HepG2 (cell line): ENCODE data around the gene SULT1B1. TPM values are rescaled to one million over a fixed set of nuclear protein-coding genes. Genes with fewer than 3 reads are reported as not detected.

ENCODE experiments used
- HDAC1 ChIP-seq: sonication (generic); formaldehyde crosslinking; IDR thresholded peaks from 2 replicates; pipeline ENCODE4 v1.5.1; 2020; ENCODE audit warnings: mild to moderate bottlenecking, missing genetic modification reagents
- PAXIP1 ChIP-seq: sonication (generic); formaldehyde crosslinking; conservative IDR thresholded peaks from 2 replicates; pipeline ENCODE4 v1.4.0; 2020; ENCODE audit warnings: mild to moderate bottlenecking, missing genetic modification reagents, moderate library complexity
- RXRB ChIP-seq: IDR thresholded peaks from 2 replicates; pipeline ENCODE4 v1.6.1; 2016; ENCODE audit warnings: borderline replicate concordance, missing genetic modification reagents, missing compliant biosample characterization
- SIX1 ChIP-seq: sonication (generic); formaldehyde crosslinking; IDR thresholded peaks from 2 replicates; pipeline ENCODE4 v1.4.0; 2020; ENCODE audit warnings: missing genetic modification reagents, borderline replicate concordance
- SOX5 ChIP-seq: IDR thresholded peaks from 2 replicates; pipeline ENCODE4 v1.6.1; 2016; ENCODE audit warnings: borderline replicate concordance
- SOX6 ChIP-seq, 2 experiments: fragments of 450-650 bp in 1 of 2; sonication (generic) in 1 of 2; formaldehyde crosslinking in 1 of 2; IDR thresholded peaks; 2 replicates each; pipeline versions ENCODE4 v1.4.0 to v1.6.1; 2017 to 2020; ENCODE audit warnings: antibody characterized with exemption in 1 of 2, mild to moderate bottlenecking in 1 of 2, missing genetic modification reagents in 1 of 2
- ZNF234 ChIP-seq: sonication (generic); formaldehyde crosslinking; conservative IDR thresholded peaks from 2 replicates; pipeline ENCODE4 v1.5.1; 2020; ENCODE audit warnings: mild to moderate bottlenecking, missing genetic modification reagents
- ZNF687 ChIP-seq: sonication (generic); formaldehyde crosslinking; IDR thresholded peaks from 2 replicates; pipeline ENCODE4 v1.5.1; 2020; ENCODE audit warnings: mild to moderate bottlenecking, missing genetic modification reagents, moderate library complexity
- polyA plus RNA-seq, 8 experiments: library from polyadenylated mRNA; depleted of rRNA in 3 of 8; stranded (reverse) in 7 of 8; unstranded in 1 of 8; fragments of >200 nt; fragmentation: Illumina TruSeq in 4 of 8; extraction: Trizol in 4 of 8; gene quantifications; 2 replicates each; pipeline versions ENCODE4 v1.2.1 to v1.2.3, GENCODE V29; 2011 to 2016; ENCODE audit warnings: low read depth in 4 of 8, missing spikeins in 1 of 8, mixed read lengths in 1 of 8; ENCODE audit not compliant: insufficient read depth in 1 of 8
- total RNA-seq, 5 experiments: library from RNA; depleted of rRNA; stranded (reverse); fragments of >200 nt; fragmentation: Illumina TruSeq; extraction: Trizol; gene quantifications; 2 replicates each; pipeline ENCODE4 v1.2.3, GENCODE V29; 2016; ENCODE audit warnings: low read depth in 1 of 5
- TF ChIP-seq, protein P1 (sequence below): sonication (generic); formaldehyde crosslinking; IDR thresholded peaks from one replicate; pipeline ENCODE4 v1.5.1; 2020; ENCODE audit warnings: mild to moderate bottlenecking, missing genetic modification reagents; ENCODE audit errors: not compliant biosample characterization
- TF ChIP-seq, protein P2 (sequence below): sonication (generic); formaldehyde crosslinking; IDR thresholded peaks from 2 replicates; pipeline ENCODE4 v1.4.0; 2020; ENCODE audit warnings: missing genetic modification reagents, borderline replicate concordance

The SULT1B1 gene
- total and polyA plus RNA-seq, 2 of the 13 experiments (the other 11 are each of a cell fraction or from before 2014, with no cell fraction given), result 0.20 to 0.25 TPM

DNA sequence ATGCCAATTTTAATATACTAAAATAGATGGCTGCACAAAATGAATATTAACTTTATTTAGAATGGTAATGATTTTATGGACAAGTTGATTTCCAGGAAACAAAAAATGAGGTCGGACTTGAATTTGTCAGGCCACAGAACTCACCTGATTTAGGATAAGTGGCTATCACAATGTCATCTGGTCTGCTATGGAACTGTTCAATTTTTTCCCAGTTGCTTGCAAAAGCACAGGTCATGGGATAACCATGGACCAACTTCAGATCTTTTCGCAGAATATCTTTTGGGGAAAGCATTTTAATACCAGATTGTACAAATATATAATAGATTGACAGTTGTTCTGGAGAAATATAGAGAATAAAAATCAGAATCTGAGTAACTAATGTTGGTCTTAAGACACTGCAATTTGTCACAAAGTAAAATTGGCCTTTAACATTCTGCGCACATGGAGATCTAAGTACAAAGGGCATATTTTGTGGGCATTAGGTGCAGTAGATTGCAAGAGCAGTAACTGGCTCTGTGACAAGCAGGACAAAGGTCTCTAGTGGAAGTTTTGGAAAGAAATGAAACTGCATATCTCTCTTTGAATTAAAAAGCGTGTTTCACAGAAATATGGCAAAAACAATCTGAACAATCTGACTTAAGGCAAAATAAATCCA, 5.4 kb downstream of the SULT1B1 start (continued):
- TF ChIP-seq, protein P1, sequence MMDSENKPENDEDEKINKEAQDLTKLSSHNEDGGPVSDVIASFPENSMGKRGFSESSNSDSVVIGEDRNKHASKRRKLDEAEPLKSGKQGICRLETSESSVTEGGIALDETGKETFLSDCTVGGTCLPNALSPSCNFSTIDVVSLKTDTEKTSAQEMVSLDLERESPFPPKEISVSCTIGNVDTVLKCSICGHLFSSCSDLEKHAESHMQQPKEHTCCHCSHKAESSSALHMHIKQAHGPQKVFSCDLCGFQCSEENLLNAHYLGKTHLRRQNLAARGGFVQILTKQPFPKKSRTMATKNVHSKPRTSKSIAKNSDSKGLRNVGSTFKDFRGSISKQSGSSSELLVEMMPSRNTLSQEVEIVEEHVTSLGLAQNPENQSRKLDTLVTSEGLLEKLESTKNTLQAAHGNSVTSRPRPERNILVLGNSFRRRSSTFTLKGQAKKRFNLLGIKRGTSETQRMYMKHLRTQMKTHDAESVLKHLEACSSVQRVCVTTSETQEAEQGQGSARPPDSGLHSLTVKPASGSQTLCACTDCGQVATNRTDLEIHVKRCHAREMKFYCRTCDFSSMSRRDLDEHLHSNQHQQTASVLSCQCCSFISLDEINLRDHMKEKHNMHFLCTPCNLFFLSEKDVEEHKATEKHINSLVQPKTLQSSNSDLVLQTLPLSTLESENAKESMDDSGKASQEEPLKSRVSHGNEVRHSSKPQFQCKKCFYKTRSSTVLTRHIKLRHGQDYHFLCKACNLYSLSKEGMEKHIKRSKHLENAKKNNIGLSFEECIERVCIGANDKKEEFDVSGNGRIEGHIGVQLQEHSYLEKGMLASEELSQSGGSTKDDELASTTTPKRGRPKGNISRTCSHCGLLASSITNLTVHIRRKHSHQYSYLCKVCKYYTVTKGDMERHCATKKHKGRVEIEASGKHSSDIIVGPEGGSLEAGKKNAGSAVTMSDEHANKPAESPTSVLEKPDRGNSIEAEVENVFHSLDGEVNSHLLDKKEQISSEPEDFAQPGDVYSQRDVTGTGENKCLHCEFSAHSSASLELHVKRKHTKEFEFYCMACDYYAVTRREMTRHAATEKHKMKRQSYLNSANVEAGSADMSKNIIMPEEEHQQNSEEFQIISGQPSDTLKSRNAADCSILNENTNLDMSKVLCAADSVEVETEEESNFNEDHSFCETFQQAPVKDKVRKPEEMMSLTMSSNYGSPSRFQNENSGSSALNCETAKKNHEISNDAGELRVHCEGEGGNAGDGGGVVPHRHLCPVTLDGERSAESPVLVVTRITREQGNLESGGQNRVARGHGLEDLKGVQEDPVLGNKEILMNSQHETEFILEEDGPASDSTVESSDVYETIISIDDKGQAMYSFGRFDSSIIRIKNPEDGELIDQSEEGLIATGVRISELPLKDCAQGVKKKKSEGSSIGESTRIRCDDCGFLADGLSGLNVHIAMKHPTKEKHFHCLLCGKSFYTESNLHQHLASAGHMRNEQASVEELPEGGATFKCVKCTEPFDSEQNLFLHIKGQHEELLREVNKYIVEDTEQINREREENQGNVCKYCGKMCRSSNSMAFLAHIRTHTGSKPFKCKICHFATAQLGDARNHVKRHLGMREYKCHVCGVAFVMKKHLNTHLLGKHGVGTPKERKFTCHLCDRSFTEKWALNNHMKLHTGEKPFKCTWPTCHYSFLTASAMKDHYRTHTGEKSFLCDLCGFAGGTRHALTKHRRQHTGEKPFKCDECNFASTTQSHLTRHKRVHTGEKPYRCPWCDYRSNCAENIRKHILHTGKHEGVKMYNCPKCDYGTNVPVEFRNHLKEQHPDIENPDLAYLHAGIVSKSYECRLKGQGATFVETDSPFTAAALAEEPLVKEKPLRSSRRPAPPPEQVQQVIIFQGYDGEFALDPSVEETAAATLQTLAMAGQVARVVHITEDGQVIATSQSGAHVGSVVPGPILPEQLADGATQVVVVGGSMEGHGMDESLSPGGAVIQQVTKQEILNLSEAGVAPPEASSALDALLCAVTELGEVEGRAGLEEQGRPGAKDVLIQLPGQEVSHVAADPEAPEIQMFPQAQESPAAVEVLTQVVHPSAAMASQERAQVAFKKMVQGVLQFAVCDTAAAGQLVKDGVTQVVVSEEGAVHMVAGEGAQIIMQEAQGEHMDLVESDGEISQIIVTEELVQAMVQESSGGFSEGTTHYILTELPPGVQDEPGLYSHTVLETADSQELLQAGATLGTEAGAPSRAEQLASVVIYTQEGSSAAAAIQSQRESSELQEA (CRISPR knock-in tag), result no peak
- TF ChIP-seq HDAC1 (peak; percentile 41; the same call in 1 of the 2 replicates), ZNF687 (CRISPR knock-in tag) (no peak), PAXIP1 (CRISPR knock-in tag) (peak; percentile 81), SOX6 (IDR thresholded peaks at IDR 0.05) (no peak), SOX6 (CRISPR knock-in tag; IDR thresholded peaks at IDR 0.05) (peak; percentile 51; the same call in 1 of the 2 replicates), SIX1 (CRISPR knock-in tag) (no peak), SOX5 (CRISPR knock-in tag) (peak; percentile 44; the same call in 1 of the 2 replicates), RXRB (peak; percentile 87), ZNF234 (CRISPR knock-in tag) (no peak)
- TF ChIP-seq, protein P2, sequence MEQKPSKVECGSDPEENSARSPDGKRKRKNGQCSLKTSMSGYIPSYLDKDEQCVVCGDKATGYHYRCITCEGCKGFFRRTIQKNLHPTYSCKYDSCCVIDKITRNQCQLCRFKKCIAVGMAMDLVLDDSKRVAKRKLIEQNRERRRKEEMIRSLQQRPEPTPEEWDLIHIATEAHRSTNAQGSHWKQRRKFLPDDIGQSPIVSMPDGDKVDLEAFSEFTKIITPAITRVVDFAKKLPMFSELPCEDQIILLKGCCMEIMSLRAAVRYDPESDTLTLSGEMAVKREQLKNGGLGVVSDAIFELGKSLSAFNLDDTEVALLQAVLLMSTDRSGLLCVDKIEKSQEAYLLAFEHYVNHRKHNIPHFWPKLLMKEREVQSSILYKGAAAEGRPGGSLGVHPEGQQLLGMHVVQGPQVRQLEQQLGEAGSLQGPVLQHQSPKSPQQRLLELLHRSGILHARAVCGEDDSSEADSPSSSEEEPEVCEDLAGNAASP (CRISPR knock-in tag), result no peak
